Uterus (tissue), 2 donors: ENCODE data around the gene SQOR.

Source experiments
- POLR2A ChIP-seq, 2 donors: fragments of 450-650 bp; IDR thresholded peaks; one replicate each; pipeline ENCODE4 v1.6.1; 2016; ENCODE audit warnings: antibody characterized with exemption in 2 of 2, mild to moderate bottlenecking in 1 of 2, moderate library complexity in 1 of 2
- TF ChIP-seq, protein P1 (sequence below), 4 experiments: fragments of 200-600 bp in 2 of 4; fragments of 450-650 bp in 2 of 4; sonication (generic) in 2 of 4; IDR thresholded peaks; one replicate each; pipeline ENCODE4 v1.5.1; 2016 to 2019; ENCODE audit warnings: antibody characterized with exemption in 4 of 4, mild to moderate bottlenecking in 2 of 4, moderate library complexity in 1 of 4

DNA sequence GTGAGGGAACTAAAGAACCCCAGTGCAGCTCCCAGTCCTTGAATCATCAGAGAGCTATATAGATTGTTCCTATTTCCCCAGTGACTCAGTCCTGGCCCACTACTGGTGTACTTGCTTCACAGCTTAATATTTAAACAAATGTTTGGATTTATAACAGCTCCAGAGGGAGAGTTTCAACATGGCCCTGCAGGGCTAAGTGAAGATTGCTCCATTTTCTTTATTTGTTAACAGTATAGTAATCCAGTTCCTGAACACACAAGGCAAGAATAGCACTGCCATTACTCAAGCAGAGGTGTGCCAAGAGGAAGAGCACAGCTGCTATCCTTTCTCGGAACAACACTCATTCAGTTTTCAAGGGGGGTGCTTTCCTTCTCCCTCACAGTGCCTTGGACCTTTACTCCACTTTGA is 6.5 kb downstream of the SQOR start:
- TF ChIP-seq, protein P1, sequence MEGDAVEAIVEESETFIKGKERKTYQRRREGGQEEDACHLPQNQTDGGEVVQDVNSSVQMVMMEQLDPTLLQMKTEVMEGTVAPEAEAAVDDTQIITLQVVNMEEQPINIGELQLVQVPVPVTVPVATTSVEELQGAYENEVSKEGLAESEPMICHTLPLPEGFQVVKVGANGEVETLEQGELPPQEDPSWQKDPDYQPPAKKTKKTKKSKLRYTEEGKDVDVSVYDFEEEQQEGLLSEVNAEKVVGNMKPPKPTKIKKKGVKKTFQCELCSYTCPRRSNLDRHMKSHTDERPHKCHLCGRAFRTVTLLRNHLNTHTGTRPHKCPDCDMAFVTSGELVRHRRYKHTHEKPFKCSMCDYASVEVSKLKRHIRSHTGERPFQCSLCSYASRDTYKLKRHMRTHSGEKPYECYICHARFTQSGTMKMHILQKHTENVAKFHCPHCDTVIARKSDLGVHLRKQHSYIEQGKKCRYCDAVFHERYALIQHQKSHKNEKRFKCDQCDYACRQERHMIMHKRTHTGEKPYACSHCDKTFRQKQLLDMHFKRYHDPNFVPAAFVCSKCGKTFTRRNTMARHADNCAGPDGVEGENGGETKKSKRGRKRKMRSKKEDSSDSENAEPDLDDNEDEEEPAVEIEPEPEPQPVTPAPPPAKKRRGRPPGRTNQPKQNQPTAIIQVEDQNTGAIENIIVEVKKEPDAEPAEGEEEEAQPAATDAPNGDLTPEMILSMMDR (IDR thresholded peaks at IDR 0.05), result peak in 1 of 4 experiments; percentile 4
- TF ChIP-seq POLR2A (IDR thresholded peaks at IDR 0.05), result no peak
